Measurements from ENCODE around the gene IL17RB. TPM values are rescaled to one million over a fixed set of nuclear protein-coding genes. Genes with fewer than 3 reads are reported as not detected.

Gene IL17RB
- total and polyA plus RNA-seq, 12 donors = 0.16 to 7.7 (median 0.67) TPM; not detected in 2

DNA sequence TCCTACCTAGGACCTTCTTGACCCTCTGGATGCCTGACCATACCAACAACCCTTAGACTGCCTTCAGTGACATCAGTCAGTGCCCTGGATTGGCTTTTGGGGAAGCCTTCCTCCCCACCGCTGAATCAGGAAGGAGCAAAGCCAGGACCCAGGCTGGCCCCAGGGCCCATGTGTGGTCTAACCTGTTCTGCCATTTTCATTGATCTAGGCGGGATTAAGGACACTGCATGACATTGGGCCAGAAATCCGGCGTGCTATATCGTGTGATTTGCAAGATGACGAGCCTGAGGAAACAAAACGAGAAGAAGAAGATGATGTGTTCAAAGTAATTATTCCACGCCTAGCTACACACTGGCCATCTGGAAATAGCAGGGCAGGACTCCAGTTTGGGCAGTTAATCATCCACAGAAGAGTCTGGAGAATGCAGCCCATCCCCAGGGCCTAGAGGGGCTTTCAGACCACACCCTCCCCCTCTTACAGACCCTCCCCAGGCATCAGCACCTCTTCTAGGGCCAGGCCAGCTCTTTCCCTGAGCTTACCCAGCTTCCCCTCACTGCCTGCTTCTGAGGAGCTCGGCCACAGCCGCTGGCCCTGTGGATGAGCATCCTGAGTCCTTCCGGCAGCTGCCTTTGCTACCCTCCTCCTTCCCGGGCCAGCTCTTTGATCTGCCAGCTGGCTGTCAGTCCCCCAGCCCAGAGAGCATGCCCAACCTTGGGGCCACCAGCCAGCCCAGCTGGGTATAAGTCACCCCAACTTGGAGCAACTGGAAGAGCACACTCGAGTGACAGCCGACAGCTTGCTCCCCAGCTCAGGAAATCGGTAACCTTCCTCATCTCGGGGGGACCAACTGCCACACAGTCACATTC, 46.1 kb upstream of the IL17RB start:
- no peak overlapping the region for H3K27ac ChIP-seq
- no peak for TF ChIP-seq CTCF (IDR thresholded peaks at IDR 0.05)
- ATAC-seq (no peak), DNase-seq (no peak)
- intact Hi-C loops (cut with DNase I) = no loop called here
- H3K9me3 ChIP-seq = no peaks in the 10 kb centered on the region
- no peaks in the 10 kb centered on the region for H3K36me3 ChIP-seq
- H3K4me1 ChIP-seq = peaks cover 0 to 17% (median 0%) of the 10 kb centered on the region in 9 donors
- H3K4me3 ChIP-seq = no peak overlapping the region
- peaks cover 0 to 6% (median 0%) of the 10 kb centered on the region in 7 donors for H3K27me3 ChIP-seq
- WGBS, 2 donors = 87 to 89% methylated on average over 16 of the region's 16 CpGs

- no peaks in the 10 kb centered on the region for H3K36me3 ChIP-seq
- no peak for TF ChIP-seq CTCF (IDR thresholded peaks at IDR 0.05)
- H3K4me1 ChIP-seq = peaks cover 0 to 13% (median 0%) of the 10 kb centered on the region in 9 donors
Observed at GRCh38 chr3:53801319-53801718, 45.0 kb upstream of the IL17RB start.

GRCh38 chr3:53802256-53802880, 44.0 kb upstream of the IL17RB start:
- no peak overlapping the region for H3K27ac ChIP-seq
- TF ChIP-seq CTCF (IDR thresholded peaks at IDR 0.05) = no peak
- H3K4me1 ChIP-seq = peaks cover 0 to 20% (median 7%) of the 10 kb centered on the region in 9 donors
- WGBS, 2 donors = 84 to 88% methylated on average over 8 of the region's 8 CpGs
- intact Hi-C loops (cut with DNase I) = no loop called here
- no peaks in the 10 kb centered on the region for H3K9me3 ChIP-seq
- no peak overlapping the region for H3K4me3 ChIP-seq
- H3K36me3 ChIP-seq = no peaks in the 10 kb centered on the region
- ATAC-seq = no peak
- peaks cover 0 to 4% (median 0%) of the 10 kb centered on the region in 7 donors for H3K27me3 ChIP-seq
- DNase-seq = no peak

More at GRCh38 chr3:53801319-53801718, 45.0 kb upstream of the IL17RB start:
- no peaks in the 10 kb centered on the region for H3K9me3 ChIP-seq
- no peak overlapping the region for H3K4me3 ChIP-seq
- DNase-seq (no peak), ATAC-seq (no peak)
- 91 to 92% methylated on average over 9 of the region's 9 CpGs for WGBS, 2 donors
- H3K27me3 ChIP-seq = peaks cover 0 to 4% (median 0%) of the 10 kb centered on the region in 7 donors
- intact Hi-C loops (cut with DNase I) = no loop called here
- H3K27ac ChIP-seq = no peak overlapping the region

DNA sequence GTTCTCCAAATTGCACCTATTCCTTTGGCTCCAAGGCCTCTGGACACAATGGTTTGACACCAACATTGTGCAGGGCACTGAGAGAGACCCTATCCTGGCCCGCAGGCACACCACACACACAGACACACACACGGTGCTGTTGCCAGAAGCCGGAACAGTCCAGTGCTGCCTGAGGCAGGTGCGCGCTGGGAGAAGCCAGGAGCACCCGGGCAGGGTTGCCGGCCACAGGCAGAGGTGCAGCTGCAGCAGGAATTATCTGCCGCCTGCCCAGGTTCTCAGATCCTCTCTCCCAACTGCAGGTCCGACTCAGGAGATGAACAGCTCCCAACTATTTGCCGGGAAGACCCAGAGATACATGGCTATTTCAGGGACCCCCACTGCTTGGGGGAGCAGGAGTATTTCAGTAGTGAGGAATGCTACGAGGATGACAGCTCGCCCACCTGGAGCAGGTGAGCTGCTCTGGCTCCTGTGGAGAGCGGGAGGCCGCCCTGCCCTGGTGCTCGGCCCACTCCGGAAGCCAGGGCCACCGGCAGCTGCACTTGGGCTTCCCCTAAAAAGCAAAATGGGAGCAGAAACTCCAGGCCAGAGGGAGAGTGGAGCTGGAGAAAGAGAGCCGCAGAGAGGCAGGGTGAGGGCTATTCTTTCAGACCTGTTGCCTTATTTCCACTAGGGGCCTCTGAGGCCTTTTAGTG, 43.1 kb upstream of the IL17RB start:
- intact Hi-C loops (cut with DNase I) = no loop called here
- H3K9me3 ChIP-seq = no peaks in the 10 kb centered on the region
- no peak overlapping the region for H3K27ac ChIP-seq
- peaks cover 0 to 4% (median 0%) of the 10 kb centered on the region in 7 donors for H3K27me3 ChIP-seq
- ATAC-seq = no peak
- no peaks in the 10 kb centered on the region for H3K36me3 ChIP-seq
- no peak overlapping the region for H3K4me3 ChIP-seq
- WGBS, 2 donors = 92 to 94% methylated on average over 18 of the region's 18 CpGs
- DNase-seq = no peak
- no peak for TF ChIP-seq CTCF (IDR thresholded peaks at IDR 0.05)
- peaks cover 0 to 24% (median 9%) of the 10 kb centered on the region in 9 donors for H3K4me1 ChIP-seq

Data from heart right ventricle (tissue), 16 donors.